HG02678 (cell line): ENCODE results near the gene KDSR.
"Not testable (repeated sequence)": the region's sequence is repeated elsewhere in the genome, so short reads cannot be mapped to it uniquely, and the experiment has no call there.

Source experiments
- ATAC-seq: cut with Tn5 transposase; IDR thresholded peaks from one replicate; pipeline ENCODE4 v1.9.1; 2021; ENCODE audit warnings: mild to moderate bottlenecking, moderate library complexity; ENCODE audit not compliant: unreplicated experiment

Gene KDSR

DNA sequence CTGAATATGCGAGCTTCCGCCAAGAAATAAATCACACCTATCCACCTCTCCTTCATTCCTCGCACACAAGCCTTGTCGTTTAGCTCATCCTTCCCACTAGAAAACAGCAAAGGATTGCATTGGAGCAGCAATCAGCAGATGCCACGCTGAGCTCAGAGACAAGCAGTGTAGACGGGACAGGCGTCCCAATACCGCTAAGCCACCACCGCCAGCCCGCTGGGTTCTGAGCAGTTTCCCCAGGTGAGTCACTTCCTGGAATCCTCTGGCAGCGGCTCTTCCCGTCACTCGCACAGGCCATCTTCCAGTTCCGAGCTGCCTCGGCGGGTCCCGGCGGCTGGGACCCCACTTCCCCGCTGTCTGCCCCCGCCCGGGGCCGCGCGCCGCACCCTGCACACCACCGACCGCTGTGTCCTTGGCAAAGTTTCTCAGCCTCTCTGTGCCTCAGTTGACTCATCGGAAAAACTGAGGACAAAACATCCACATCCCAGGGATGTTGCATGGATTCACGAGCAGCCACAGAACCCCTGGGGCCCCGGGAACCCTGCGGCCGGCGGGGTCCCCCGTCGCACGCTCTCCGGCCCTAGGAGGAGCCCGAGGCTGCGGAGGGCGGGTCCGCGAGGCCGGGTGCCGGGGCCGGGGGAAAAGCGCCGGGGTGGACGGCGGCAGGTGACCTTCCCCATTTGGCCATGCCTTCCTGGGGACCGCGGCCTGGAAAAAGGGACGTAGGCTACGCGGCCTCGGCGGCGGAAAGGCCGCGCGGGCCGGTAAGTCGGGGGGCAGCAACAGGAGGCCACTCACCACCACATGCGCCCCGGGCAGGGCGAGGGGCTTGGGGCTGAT is 573 bp downstream of the KDSR start:
- peak; percentile 29 for ATAC-seq

DNA sequence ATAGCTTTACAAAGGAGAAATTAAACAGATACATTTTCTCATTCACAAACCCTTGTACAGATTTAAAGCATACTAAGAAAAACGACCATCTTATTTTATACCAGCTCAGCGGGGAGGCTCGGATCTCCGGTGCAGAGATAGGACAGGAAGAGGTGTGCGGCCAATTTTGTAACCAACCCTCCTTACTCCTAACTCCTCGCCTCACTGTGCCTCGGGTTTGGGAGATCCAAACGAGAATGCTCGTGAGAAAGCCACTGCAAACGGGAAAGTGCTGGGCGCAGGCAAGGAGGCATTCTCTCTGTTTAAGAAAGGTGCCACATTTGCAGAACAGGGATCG is 1.2 kb downstream of the KDSR start:
- ATAC-seq, result no peak

DNA sequence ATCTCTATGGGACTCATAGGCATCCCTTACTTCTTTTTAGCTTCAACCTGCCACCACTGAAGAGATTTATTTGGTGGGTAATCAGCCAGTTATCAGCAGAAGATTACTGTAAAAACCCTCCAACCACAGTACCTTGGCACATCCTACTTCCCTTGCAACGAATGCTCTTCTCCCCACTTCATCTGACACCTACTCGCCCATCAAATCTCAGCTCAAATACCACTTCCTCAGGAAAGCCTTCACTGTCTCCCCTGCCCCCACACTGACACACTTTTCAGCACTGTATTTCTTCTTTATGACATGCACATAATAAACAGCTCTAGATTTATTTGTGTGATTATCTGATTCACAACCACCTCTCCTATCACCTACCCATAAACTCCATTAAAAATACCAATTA is 3.1 kb downstream of the KDSR start:
- ATAC-seq, result no peak

DNA sequence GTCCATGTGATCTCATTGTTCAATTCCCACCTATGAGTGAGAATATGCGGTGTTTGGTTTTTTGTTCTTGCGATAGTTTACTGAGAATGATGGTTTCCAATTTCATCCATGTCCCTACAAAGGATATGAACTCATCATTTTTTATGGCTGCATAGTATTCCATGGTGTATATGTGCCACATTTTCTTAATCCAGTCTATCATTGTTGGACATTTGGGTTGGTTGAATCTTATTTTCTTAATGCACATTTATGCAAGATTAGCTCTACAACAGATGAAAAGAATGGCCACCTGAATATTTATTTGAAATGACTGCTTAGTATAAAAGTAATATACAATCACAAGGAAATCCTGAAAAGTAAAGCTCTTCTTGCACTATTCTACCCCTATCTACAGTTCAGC is 3.6 kb downstream of the KDSR start:
- ATAC-seq, result not testable (repeated sequence)

DNA sequence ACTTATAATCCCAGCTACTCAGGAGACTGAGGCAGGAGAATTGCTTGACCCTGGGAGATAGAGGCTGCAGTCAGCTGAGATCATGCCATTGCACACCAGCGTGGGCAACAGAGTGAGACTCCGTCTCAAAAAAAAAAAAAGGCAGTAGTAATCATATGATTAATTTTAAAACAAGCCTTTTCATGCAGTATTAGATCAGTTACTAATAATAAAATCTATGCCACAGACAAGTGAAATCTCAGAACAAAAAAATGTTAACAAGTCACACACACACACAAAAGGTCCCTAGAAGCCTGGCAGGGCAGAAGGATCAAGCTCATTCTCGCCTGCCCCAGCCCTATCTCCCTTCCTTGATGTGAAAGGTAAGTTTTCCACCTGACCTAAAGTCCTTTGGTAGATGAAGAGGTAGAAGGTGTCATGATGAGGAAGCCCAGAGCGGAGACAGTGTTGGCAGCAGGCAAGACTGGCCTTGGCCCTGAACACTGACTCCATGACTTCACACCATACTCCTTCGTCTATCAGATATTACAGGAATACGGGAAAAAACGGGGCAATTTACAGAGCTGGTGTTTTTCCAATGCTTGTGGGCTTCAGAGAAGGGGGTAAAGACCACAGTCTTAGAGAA is 10.6 kb downstream of the KDSR start:
- ATAC-seq, result no peak

DNA sequence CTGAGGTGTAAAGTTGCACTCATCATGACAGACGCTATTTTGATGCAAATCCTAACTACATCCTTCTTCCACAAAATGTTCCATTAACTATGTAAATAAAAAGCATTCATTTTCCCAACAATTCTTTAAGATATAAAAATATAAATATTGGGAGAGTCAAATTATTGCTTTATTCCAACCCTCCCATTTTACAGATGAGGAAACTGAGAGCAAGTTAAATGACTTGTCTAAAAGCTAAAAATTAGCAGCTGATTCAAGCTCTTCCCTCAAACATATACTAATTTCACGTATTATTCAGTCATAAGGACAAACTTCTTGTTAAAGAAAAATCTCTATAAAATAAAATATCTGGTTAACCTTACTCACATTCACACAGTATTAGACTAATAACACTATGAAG is 16.8 kb downstream of the KDSR start:
- ATAC-seq, result no peak

DNA sequence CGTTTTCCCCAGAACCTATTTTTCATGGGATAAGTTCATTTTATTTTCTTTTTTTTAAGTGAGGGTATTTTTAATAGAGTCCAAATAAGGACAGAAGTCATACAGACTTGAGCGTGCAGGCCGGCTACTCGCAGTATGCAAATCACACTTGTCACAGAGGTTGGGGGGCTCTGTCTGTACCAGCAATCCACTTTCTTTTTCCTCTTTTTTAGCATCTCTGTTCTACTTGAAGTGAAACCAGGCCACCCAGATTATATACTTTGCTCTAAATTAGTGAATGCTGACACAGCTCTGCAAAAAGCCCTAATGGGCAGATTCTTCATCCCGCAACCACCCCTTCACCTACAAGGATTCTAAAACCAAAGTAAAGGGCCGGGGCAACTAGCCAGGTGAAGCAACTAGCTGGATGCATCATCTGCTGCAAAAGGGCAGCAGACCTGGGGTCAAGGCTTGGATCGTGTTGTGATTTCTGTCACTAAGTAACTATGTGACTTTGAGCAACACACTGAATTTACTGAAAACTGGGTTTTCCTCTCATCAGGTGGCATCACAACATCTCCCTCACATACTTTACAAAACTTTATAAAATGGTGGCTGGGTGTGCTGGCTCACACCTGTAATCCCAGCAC is 18.4 kb downstream of the KDSR start:
- no peak for ATAC-seq

DNA sequence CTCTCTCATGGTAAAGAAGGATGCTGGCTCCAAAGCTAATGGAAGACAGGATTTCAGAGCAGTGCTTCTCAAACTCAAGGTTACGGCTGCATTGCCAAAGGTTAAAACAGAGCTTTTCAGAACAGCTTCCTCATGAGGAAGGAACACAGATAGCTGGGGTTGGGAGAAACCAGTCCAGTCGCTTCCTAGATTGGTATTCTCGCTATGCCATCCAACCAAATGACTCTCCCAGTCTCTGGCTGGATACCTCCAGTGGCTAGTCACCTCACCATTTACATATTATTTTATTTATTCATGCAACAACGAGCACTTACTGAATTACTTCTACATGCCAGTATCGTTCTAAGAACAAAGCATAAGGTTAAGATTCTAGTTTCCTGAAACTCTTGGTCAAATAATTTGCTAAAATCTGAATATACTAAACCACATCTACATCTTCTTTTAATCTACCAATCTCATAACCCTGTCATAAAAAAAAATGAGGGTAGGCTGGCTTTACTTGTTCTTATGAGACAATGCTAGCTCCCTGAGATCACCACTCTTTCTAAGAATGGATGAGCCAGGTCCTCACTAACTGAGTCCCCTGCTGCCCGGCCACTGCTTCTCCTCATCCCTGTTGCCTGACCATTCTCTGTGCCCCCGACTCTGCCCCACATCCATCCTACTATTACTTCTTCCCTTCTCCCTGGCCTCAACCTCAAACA is 20.4 kb downstream of the KDSR start:
- ATAC-seq, result no peak

DNA sequence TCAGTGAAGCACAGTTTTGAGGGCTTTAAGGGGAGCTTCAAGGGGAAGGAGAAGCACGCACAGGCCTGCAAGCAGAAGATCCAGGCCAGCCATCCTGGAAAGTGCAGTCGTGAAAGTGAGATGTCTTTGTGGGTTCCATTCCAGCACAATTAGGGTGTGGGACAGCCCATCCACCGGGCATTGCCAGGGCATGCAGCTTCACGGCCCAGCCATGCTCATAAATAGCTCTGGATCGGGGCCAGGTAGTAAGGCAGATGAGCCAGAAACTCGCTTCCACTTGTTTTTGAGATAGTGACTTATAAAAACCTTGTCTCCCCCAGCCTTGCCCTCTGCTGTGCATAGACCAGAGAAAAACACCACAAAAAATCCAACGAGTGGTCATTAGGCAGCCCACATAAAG is 21.0 kb downstream of the KDSR start:
- no peak for ATAC-seq

DNA sequence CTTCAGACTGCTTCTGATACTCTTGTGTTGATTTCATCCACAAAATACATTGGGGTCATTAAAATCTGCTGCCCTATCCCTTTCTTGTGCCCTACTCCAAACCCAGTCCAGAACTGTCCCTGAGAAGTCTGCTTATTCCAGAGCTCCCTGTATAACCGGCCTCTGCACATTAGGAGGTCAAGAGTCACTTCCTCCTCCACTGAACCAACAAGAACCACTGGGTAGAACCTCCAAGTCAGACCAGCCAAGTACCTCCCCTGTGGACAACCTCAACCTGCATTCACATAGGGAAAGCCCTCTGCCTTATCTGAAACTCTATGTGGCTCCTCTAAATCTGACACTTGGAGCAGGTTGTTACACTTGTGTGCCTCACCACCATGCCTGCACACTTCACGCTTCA is 22.1 kb downstream of the KDSR start:
- ATAC-seq, result no peak

DNA sequence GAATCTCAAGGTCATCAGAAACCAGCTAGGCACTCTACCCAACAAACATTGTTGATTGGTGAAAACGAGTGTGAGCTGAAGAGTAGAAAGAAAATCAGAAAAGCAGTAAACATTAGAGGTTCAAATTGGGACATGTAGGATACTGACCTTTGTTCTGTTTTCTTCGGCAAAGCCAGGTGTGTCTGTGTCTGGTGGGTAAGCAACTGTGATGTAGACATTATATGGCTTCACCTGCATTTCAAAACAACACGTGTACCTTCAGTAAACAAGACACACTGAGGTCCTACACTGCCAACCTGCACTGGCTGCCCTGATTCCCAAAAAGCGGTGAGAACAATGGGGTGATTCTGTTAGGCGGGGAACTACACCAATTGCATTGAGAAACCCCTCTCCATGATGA is 22.7 kb downstream of the KDSR start:
- no peak for ATAC-seq

DNA sequence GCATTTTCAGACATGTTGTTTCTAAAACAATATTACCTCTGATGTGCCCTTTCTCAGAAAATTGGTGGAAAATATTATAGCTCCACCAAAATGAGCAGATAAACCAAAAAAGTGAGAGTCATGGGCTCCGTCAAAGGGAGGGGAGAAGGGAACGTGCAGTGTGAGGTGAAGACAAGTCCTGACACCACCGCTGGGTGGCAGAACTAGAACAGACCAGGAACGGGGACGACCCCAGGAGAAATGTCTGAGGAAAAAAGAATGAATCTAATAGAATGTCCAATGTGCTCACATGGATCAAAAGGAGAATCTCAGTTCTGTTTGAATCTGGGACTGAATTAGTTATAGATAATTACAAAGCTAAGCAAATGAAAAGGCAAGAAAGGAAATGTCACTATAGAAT is 24.8 kb downstream of the KDSR start:
- peak; percentile 82 for ATAC-seq

DNA sequence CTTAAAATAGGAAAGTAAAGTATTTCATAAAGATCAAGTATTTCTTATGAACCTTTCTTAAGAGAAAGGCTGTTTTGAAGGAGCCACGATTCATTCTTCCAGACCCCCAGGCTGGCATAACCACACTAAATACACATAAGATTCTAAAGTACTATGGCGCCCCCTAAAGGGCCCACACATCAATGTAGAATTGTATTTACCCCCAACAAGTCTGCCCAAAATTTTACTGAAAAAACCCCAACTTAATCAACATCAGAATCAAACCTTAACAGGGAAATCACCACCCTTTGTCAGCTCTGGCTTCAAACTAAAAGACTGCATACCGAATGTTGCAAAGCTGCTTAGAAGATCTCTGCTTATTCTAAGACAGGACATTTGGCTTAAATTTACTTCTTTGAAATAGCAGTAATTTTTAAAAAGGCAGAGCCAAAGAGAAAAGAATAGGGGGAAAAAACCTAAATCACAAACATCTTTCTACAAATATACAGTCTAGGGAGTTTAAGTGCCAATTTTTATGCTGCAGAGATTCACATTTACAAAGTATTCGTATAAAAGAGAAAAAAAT is 27.0 kb downstream of the KDSR start:
- ATAC-seq, result no peak

DNA sequence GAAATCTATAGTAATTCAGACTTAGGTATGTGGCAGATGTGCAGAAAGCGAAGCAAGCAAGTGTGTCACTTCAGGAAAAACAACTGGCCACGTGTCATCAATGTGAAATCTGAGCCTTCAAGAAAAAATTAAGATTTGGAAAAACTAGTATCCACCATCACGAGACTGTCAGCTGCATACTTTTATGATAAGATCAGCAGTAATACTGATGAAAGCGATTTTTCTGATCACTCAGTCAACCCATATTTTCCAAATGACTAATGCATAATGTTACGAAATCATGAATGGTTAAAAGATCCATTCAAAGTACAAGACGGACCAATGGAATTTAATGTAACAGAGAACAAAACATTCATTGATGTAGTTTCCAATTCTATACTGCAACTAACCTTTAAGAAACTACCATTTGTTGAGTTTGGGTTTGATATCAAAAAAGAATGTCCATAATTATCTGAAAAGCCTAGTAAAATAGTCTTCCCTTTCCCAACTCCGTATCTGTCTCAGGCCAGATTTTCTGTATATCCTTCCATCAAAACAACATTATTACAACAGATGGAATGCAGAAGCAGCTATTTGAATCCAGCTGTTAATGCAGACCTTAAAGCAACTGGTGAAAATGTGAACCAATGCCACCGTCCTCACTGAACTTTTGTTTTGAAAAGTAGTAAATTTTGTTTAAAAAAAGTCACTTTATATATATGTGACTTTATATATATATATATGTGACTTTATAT is 30.5 kb downstream of the KDSR start:
- ATAC-seq, result no peak

DNA sequence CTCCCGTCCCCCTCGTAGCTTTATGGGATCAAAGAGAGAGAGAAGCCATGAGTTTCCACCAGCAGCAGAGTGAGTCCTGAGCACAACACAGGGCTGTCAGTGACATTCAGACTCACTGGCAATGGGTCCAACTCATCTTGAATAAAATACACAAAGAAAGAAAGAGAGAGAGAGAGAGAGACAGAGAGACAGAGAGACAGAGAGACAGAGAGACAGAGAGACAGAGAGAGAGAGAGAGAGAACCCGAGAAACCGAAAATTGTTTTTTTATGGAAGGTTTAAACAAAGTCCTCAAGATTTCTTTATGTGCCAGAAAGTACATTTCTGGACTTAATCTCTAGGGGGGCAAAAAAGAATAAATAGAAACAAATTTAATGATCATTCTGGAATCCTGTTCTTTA is 35.9 kb downstream of the KDSR start:
- no peak for ATAC-seq

DNA sequence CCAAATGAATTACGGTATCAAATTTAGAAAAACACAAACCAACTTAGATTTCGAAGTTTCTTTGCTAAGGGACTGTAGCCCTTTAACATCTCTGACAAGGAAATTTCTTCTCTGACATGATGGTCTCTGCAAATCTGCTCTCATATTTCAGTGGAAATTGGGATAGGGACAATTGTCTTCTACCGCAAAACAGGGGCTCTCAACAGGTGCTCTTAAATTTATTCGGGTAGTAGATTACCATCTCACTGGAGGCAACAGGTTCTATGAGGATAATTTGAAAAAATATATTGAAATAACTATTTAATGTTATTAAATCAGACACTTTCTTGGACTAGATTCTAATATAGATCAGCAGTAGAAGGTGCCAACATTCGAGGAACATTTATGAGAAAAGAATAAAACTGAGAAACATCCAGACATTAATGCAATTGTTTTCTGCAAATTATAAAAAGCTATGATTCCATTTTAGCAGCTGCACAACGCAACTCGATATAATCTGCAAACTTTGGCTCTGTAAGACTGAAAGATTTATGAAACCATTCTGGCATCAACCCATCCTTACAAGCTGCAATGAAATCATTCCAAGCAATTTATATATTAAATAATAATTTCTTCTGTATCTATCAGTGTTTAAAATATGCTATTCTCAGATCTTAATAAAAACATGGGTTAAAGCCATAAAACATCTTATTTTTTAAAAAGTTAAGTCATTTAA is 37.4 kb downstream of the KDSR start:
- ATAC-seq, result no peak

DNA sequence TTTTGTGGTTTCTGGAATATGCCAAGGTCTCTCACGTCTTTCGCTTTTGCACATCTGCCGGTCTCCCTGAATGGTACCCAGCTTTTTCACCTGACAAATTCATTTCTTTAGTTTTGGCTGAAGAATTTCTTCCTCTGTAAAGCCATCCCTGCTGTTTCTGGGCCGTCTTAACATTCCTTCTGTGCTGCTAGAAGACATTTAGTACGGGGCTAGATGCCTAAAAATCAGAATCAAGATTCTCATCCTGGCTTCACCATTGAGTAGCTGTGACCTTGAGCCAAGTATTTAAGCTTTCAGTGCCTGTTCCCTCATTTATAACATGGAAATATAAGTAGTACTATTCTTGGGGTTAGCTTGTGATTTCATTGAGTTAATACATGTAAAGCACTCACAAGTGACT is 41.0 kb downstream of the KDSR start:
- no peak for ATAC-seq

DNA sequence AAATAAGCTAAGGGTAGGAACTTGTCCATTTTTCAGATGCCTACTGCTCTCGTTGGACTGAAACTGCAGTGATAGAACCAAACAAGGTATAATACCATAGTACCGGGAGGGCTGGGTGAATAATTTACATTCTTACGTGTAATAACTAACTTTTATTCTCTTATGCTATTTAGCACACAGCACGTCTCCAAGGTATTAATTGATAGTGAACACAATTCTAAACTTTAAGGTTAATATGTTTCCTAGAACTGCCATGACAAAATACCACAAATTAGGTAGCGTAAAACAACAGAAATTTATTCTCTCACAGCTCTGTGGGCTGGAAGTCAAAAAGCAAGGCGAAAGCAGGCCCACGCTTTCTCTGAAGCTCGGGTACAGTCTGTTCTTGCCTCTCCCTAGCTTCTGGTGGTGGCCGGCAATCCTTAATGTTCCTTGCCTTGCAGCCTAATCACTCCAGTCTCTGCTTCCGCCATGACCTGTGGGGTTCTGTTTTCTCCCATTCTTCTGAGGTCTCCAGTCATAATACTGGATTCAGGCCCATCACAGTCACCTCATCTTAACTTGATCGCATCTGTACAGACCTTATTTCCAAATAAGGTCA is 41.8 kb downstream of the KDSR start:
- no peak for ATAC-seq

DNA sequence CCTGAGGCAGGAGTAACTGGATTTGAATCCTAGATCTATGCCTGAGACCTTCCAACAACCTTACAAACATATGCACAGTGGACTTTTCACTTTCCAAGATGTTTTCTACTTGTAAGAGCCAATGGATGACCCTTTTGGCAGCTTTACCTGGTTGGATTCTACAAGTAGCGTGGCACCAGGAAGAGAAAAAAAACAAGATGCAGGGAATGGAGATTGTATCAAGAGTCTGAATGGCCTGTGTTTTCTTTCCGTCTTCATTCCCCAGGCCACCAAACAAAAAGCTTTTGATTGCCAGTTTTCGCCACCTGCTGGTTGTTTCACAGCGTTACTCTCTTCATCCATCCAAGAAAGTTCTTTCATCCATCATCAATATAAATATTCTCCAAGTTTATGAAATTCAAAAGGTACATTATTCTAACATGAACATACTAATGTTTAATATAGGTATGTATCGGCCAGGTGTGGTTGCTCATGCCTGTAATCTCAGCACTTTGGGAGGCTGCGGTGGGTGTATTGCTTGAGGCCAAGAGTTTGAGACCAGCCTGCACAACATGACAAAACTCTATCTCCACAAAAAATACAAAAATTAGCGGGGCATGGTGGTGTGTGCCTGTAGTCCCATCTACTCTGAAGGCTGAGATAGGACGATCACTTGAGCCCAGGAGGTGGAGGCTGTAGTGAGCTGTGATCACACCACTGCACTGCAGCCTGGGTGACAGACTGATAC is 43.9 kb downstream of the KDSR start:
- ATAC-seq, result no peak
